HL-60 (cell line): ENCODE measurements around the gene SH3BP2.

Experiments
- DNase-seq, 2 experiments: peaks; one replicate each; pipeline ENCODE4 v3.0.0-alpha.2; 2010 to 2020; ENCODE audit warnings: low read depth in 1 of 2, low spot score in 1 of 2
- H3K27ac ChIP-seq: fragments of 250-450 bp; sonication (Bioruptor Pico); replicated peaks from 2 replicates; pipeline ENCODE4 v1.5.1; 2020; ENCODE audit warnings: mild to moderate bottlenecking, moderate library complexity
- H3K27me3 ChIP-seq: fragments of 250-450 bp; sonication (Bioruptor Pico); 2 replicates; pipeline ENCODE4 v1.5.1; 2021; ENCODE audit warnings: mild to moderate bottlenecking, moderate library complexity; ENCODE audit not compliant: insufficient read depth, poor library complexity, severe bottlenecking
- H3K4me3 ChIP-seq: replicated peaks from 2 replicates; pipeline ENCODE4 v1.5.1; 2011; ENCODE audit warnings: mild to moderate bottlenecking, control low read depth, low read length; ENCODE audit not compliant: insufficient read depth
- GABPA ChIP-seq: IDR thresholded peaks from 2 replicates; pipeline ENCODE4 v1.6.1; 2012; ENCODE audit warnings: low read depth
- POLR2AphosphoS5 ChIP-seq: IDR thresholded peaks from 2 replicates; pipeline ENCODE4 v1.6.1; 2012; ENCODE audit warnings: low read depth
- SPI1 ChIP-seq: IDR thresholded peaks from 2 replicates; pipeline ENCODE4 v1.6.1; 2012; ENCODE audit warnings: low read depth, mild to moderate bottlenecking, borderline replicate concordance
- TF ChIP-seq, protein P1 (sequence below): IDR thresholded peaks from one replicate; pipeline ENCODE4 v1.5.1; 2011; ENCODE audit warnings: low read length, control low read depth, inconsistent platforms; ENCODE audit not compliant: insufficient read depth
- TF ChIP-seq, protein P2 (sequence below): IDR thresholded peaks from 2 replicates; pipeline ENCODE4 v1.6.1; 2012; ENCODE audit warnings: low read depth; ENCODE audit not compliant: insufficient replicate concordance

The SH3BP2 gene

DNA sequence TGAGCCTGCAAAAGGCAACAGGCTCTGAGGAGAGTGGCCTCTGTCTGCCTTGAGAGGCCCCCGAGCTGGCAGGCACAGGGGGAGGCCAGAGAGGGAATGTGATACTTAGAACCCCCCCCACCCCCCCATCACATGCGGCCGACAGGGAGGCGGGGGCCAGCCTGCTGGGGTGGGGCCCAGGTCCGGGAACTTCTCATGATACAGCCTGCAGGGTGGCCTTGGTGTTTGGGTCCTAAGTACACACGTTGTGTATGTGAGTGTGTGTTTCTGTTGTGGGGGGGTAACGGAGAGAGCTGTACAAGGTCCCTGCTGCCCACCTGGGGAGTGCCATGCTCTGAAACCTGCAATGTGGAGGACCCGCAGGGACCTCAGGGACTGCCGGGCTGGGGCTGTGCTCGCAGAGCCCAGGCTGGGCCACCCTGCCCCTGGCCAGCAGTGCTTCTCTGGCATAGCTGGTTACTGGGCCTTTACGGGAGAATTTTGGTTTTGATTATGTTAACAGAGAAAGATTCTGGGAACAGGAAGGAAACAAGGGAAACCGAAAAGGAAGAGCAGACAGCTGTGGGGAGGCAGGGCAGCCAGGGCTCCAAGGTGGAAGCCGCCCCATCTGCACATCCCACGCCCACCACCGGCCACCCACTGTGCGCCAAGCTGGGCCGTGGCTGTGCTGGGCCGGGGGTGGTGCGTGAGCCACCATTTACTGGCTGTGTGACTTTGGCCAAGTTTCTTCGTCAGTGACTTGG is 19.9 kb downstream of the SH3BP2 start:
- no peak for DNase-seq
- peak overlapping the region; percentile 79 for H3K4me3 ChIP-seq
- TF ChIP-seq POLR2AphosphoS5: peak; percentile 50; the same call in 1 of the 2 replicates
- TF ChIP-seq GABPA: no peak
- TF ChIP-seq, protein P1, sequence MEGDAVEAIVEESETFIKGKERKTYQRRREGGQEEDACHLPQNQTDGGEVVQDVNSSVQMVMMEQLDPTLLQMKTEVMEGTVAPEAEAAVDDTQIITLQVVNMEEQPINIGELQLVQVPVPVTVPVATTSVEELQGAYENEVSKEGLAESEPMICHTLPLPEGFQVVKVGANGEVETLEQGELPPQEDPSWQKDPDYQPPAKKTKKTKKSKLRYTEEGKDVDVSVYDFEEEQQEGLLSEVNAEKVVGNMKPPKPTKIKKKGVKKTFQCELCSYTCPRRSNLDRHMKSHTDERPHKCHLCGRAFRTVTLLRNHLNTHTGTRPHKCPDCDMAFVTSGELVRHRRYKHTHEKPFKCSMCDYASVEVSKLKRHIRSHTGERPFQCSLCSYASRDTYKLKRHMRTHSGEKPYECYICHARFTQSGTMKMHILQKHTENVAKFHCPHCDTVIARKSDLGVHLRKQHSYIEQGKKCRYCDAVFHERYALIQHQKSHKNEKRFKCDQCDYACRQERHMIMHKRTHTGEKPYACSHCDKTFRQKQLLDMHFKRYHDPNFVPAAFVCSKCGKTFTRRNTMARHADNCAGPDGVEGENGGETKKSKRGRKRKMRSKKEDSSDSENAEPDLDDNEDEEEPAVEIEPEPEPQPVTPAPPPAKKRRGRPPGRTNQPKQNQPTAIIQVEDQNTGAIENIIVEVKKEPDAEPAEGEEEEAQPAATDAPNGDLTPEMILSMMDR: no peak
- H3K27ac ChIP-seq: peak overlapping the region; percentile 81
- no peaks in the 10 kb centered on the region for H3K27me3 ChIP-seq

DNA sequence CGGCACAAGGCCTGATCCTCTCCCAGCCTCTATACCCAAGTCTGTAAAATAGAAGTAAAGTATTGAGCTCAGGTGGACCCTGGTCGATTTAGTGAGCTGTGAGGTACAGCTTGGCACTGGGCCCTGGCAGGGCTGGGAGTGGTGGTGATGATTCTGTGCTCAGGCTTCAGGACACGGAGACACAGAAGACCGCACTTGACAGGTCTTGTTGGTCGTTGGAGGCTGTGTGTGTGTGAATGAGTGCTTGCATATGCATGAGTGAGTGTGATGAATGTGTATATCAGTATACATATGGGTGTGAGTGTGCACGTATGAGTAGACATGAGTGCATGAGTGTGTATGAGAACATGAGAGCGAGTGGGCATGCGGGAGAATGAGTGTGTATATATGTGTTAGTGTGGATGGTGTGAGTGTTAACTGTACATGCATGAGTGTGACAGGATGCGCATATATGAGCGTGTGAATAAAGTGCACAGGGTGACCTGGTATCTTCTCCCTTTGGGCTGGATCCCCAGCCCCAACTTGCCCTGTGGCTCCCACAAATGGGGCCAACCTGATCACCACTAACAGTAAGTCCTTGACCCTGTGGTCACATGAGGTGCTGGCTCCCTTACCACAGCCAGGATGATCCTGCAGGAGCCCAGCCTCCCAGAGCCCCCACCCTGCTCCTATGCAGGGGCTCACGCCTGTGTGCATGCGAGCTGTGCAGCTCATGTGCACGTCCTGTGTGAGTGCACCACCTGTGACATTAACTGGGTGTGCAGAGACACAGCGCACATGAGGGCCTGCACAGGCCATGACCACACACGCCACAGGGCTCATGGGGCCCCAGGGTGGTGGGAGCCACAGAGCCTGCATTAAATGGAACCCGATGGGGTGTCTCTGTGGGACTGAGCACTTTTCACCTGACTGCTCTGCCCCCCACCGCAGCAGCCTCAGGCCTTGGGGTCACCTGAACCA is 20.8 kb downstream of the SH3BP2 start:
- peak overlapping the region; percentile 79 for H3K4me3 ChIP-seq

GRCh38 chr4:2814627-2815270 is 21.9 kb downstream of the SH3BP2 start:
- H3K27ac ChIP-seq: no peak overlapping the region

More for the DNA sequence above, 20.8 kb downstream of the SH3BP2 start:
- TF ChIP-seq, protein P2, sequence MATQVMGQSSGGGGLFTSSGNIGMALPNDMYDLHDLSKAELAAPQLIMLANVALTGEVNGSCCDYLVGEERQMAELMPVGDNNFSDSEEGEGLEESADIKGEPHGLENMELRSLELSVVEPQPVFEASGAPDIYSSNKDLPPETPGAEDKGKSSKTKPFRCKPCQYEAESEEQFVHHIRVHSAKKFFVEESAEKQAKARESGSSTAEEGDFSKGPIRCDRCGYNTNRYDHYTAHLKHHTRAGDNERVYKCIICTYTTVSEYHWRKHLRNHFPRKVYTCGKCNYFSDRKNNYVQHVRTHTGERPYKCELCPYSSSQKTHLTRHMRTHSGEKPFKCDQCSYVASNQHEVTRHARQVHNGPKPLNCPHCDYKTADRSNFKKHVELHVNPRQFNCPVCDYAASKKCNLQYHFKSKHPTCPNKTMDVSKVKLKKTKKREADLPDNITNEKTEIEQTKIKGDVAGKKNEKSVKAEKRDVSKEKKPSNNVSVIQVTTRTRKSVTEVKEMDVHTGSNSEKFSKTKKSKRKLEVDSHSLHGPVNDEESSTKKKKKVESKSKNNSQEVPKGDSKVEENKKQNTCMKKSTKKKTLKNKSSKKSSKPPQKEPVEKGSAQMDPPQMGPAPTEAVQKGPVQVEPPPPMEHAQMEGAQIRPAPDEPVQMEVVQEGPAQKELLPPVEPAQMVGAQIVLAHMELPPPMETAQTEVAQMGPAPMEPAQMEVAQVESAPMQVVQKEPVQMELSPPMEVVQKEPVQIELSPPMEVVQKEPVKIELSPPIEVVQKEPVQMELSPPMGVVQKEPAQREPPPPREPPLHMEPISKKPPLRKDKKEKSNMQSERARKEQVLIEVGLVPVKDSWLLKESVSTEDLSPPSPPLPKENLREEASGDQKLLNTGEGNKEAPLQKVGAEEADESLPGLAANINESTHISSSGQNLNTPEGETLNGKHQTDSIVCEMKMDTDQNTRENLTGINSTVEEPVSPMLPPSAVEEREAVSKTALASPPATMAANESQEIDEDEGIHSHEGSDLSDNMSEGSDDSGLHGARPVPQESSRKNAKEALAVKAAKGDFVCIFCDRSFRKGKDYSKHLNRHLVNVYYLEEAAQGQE: no peak
- Histone ChIP-seq H3K27me3 (no peaks in the 10 kb centered on the region), H3K27ac (peak overlapping the region; percentile 81)
- no peak for DNase-seq

More at GRCh38 chr4:2814627-2815270, 21.9 kb downstream of the SH3BP2 start:
- DNase-seq: no peak
- Histone ChIP-seq H3K27me3 (no peaks in the 10 kb centered on the region), H3K4me3 (no peak overlapping the region)
- TF ChIP-seq, protein P1: no peak
- TF ChIP-seq GABPA (no peak), POLR2AphosphoS5 (no peak), SPI1 (no peak)
- TF ChIP-seq, protein P2: no peak
